GM12874 (cell line): Measurements from ENCODE around the gene COTL1.

Experiments used
- TF ChIP-seq, protein P1 (sequence below): IDR thresholded peaks from 2 replicates; pipeline ENCODE4 v1.5.1; 2011; ENCODE audit warnings: low read depth, mild to moderate bottlenecking, control low read depth, low read length, moderate library complexity; ENCODE audit not compliant: insufficient read depth

Gene COTL1

DNA sequence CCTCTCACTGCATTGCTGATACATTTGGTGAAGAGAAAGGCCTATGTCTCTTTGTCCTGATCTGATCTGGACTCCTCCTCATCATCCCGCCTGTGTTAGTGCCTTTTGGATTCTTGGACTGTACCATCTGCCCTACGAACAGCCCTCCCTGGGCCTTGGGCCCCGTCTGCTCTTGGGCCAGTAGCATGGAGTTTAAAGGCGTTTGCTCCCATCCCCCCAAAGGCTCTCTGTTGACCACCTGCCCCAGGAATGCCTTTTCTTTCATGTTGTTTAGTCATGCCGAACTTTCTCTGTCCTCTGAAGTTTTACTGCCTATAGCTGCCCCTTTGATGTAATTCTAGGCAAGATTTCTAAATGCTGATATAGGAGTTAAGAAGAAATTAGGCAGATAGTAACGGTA lies 82.5 kb downstream of the COTL1 start:
- TF ChIP-seq, protein P1, sequence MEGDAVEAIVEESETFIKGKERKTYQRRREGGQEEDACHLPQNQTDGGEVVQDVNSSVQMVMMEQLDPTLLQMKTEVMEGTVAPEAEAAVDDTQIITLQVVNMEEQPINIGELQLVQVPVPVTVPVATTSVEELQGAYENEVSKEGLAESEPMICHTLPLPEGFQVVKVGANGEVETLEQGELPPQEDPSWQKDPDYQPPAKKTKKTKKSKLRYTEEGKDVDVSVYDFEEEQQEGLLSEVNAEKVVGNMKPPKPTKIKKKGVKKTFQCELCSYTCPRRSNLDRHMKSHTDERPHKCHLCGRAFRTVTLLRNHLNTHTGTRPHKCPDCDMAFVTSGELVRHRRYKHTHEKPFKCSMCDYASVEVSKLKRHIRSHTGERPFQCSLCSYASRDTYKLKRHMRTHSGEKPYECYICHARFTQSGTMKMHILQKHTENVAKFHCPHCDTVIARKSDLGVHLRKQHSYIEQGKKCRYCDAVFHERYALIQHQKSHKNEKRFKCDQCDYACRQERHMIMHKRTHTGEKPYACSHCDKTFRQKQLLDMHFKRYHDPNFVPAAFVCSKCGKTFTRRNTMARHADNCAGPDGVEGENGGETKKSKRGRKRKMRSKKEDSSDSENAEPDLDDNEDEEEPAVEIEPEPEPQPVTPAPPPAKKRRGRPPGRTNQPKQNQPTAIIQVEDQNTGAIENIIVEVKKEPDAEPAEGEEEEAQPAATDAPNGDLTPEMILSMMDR = no peak

DNA sequence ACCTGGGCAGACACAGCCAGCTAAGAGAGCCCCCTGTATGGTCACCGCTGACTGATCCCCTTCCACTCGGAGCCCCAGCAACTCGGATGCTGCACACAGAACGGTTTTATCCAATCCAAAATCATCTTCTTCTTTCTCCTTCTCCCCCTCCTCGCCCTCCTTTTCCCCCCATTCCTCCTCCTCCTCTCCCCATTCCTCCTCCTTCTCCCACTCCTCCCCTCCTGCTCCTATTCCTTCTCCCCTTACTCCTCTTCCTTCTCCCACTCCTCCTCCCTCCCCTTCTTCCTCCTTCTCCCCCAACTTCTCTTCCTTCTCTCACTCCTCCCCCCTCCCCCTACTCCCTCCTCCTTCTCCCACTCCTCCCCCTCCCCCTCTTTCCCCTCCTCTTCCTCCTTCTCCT lies 83.1 kb downstream of the COTL1 start:
- TF ChIP-seq, protein P1 = no peak

DNA sequence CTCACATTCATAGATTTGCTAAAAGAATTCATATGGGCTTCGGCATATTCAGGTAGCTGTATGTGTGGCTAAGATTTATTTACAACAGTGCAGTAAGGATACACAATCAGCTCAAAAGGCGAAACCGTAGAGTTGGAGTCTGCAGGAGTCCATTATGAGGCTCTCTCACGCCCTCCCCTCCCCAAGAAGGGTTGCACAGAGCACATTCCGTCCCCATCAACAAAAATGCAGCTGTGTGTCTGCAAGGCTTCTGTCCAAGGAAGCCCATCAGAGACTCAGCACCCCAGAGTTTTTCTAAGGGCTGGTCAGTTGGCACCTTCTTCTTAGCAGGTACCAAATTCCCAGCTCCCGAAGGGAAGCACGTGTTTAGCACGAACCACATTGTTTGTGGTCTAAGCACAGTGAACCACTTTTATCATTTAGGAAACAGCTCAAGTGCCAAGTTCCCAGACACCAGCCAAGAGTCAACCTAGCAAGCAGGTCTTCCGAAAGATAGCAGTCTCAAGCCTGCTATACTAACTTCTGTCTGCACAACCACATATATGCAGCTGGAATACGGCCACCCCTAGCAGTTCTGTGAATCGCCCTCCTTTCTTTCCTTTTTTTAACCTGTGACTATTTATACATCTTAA lies 84.9 kb downstream of the COTL1 start:
- TF ChIP-seq, protein P1 = no peak

DNA sequence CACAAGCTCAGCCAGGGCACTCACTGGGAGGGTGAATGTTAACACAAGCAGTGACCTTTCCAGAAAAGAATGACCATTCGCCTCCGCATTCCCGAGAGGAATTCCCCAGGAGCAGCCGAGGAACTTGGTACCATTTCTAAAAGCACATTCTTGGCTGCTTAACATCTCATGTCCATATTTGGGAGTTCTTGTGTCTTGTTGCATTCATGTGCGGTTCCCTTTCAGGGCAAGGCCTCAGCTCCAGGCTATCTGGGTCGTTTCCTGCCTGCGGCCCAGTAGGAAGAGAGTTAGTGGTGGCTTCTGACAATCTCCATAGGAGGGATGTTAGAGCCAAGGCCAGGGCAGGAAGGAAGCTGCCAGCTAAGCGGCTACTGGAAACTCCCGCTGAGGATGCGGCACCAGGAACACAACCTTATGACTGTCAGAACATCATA lies 85.6 kb downstream of the COTL1 start:
- TF ChIP-seq, protein P1 = no peak

DNA sequence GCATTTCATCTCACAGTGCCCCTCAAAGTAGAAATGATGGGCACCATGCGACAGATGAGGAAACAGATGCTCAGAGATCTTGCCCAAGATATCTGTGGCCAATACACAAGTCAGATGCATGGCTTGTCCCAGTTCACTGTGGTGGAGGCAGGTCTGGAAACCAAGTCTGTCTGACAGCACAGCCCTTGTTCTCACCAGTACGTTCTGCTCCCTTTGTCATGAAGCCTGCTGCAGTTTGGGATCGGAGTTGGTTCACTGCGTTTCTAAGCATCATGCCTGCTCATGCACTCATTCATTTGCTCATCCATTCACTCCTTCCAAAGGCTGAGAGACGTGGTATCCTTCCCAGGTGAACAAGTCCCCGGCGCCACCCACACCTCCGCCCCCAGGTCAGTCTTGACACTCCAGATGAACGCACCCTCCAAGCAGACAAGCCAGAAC lies 86.2 kb downstream of the COTL1 start:
- TF ChIP-seq, protein P1 = no peak

DNA sequence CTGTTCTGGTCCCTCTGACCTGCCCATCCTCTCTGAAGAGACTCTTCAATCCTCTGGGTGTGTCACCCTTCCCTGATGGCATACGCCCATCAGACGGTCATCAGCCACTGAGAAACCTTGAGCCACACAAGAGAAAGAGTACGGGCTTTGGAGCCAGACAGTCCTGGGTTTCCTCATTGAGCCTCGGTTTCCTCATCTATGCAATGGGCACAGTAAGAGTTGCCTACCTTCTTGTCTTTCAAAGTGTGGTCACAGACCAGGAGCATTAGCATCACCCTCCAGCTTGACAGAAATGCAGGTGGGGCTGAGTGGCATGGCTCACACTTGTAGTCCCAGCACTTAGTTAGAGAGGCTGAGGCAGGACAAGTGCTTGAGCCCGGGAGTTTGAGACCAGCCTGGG lies 87.3 kb downstream of the COTL1 start:
- TF ChIP-seq, protein P1 = no peak

DNA sequence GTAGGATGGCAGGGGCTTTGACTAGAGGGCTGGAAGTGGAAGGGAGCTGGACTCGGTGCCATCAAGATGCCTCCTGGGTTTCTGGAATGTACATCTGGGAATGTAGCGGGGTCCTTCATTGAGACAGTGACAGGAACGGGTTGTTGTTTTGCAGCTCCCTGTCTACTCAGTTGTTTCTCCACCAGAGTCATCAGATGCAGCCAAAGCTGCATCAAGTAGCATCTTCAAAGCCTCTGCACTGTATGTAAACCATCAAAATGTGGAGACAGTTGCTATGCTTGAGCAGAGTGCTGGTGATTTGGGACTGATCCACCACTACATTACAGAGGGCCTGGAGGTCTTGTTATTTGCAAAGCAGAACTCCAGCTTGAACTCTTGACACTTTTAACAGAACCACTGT lies 88.3 kb downstream of the COTL1 start:
- TF ChIP-seq, protein P1 = no peak

DNA sequence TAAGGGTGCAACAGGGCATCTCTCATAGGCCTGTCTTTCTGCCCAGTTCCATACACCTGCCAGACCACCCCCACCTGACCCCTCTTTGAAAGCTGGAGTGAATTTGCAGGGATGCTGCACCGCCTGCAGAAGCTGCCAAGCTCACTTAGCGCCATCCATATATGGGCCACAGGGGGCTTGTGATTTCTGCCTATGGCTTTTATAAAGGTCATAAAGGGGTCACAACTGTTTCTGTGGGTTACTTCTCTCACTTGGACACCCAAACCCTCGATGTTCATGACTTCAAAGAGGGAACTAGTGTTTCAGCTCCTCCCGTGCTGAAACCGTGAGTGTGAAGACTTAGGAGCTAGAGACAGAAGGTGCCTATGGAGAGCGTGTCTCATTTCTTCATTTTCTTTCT lies 89.6 kb downstream of the COTL1 start:
- TF ChIP-seq, protein P1 = no peak
